ENCODE data around the gene GDF9. TPM values are rescaled to one million over a fixed set of nuclear protein-coding genes. Genes with fewer than 3 reads are reported as not detected.

The GDF9 gene
- total RNA-seq, 1 experiment from 2014 or later: 0.24 TPM

DNA sequence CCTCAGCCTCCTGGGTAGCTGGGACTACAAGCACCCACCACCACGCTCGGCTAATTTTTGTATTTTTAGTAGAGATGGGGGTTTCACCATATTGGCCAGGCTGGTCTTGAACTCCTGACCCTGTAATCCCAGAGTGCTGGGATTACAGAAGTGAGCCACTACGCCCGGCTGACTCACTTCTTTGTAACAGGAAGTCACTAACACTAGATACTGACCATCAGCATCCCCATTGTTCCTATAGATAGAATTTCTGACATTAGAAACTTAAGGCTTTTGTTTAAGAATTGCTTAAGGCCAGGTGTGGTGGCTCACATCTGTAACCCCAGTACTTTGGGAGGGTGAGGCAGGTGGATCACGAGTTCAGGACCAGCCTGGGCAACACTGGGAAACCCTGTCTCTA, 49.4 kb upstream of the GDF9 start:
- no peak for DNase-seq
- H3K27me3 Mint-ChIP-seq (ENCODE audit: low read depth): no peaks in the 10 kb centered on the region
- Histone ChIP-seq H2BK120ac (ENCODE audit: low read depth, low read length, poor library complexity, severe bottlenecking) (no peak overlapping the region), H3K4me2 (ENCODE audit: insufficient read depth, insufficient read length, low read length) (no peak overlapping the region), H3K27me3 (ENCODE audit: insufficient read depth, low read length) (no peaks in the 10 kb centered on the region), H3K56ac (ENCODE audit: insufficient read length, low read depth, low read length) (no peak overlapping the region), H2BK15ac (ENCODE audit: low read depth, low read length) (no peak overlapping the region), H3K14ac (ENCODE audit: insufficient read depth, low read length) (no peak overlapping the region), H3K9me3 (ENCODE audit: control insufficient read depth, low read depth, low read length) (no peaks in the 10 kb centered on the region), H3K79me2 (ENCODE audit: insufficient read depth, low read length) (no peaks in the 10 kb centered on the region; the same call in 1 of the 2 replicates), H3K9ac (ENCODE audit: extremely low read depth, insufficient read length, low read length) (no peak overlapping the region), H2AFZ (ENCODE audit: low read length) (no peak overlapping the region), H3K4me1 (ENCODE audit: insufficient read depth, low read length) (no peaks in the 10 kb centered on the region), H4K5ac (ENCODE audit: insufficient read length, low read depth, low read length) (no peak overlapping the region), H3K4ac (ENCODE audit: low read depth, low read length) (no peak overlapping the region), H3K79me1 (ENCODE audit: insufficient read depth, low read depth, low read length, poor library complexity, severe bottlenecking) (peaks cover 5% of the 10 kb centered on the region), H2BK20ac (ENCODE audit: low read depth, low read length, poor library complexity, severe bottlenecking) (no peak overlapping the region), H4K20me1 (ENCODE audit: control insufficient read depth, insufficient read depth, insufficient read length) (no peaks in the 10 kb centered on the region), H3T11ph (ENCODE audit: low read length) (no peak overlapping the region), H3K18ac (ENCODE audit: insufficient read length, low read depth, low read length) (no peak overlapping the region), H3K27ac (ENCODE audit: insufficient read length, low read depth, low read length) (no peak overlapping the region), H3K23me2 (ENCODE audit: insufficient read length, low read depth, low read length, poor library complexity, severe bottlenecking) (no peaks in the 10 kb centered on the region), H2BK12ac (ENCODE audit: insufficient read length, low read depth, low read length) (no peak overlapping the region), H4K8ac (replicated peaks; ENCODE audit: insufficient read length, low read depth, low read length) (no peak overlapping the region), H2BK5ac (ENCODE audit: insufficient read length, low read length) (no peak overlapping the region), H4K91ac (ENCODE audit: insufficient read length, low read depth, low read length) (no peak overlapping the region), H2AK5ac (ENCODE audit: insufficient read length, low read length) (no peak overlapping the region), H3K23ac (ENCODE audit: insufficient read length, low read depth, low read length) (no peak overlapping the region)
- no peak overlapping the region for H3K27ac Mint-ChIP-seq
- no peak overlapping the region for H3K4me3 Mint-ChIP-seq
- WGBS (ENCODE audit: extremely low coverage, insufficient read length, low lambda C conversion rate): no CpG with 5 or more reads among the region's 5 CpGs
- no peaks in the 10 kb centered on the region for H3K9me3 Mint-ChIP-seq
- peaks cover 17 to 51% (median 44%) of the 10 kb centered on the region in 3 experiments; a peak in 6 of 7 replicates for H3K36me3 Mint-ChIP-seq (ENCODE audit: insufficient read depth in 1 of 3, low read depth in 3 of 3)
- TF ChIP-seq, protein P1, sequence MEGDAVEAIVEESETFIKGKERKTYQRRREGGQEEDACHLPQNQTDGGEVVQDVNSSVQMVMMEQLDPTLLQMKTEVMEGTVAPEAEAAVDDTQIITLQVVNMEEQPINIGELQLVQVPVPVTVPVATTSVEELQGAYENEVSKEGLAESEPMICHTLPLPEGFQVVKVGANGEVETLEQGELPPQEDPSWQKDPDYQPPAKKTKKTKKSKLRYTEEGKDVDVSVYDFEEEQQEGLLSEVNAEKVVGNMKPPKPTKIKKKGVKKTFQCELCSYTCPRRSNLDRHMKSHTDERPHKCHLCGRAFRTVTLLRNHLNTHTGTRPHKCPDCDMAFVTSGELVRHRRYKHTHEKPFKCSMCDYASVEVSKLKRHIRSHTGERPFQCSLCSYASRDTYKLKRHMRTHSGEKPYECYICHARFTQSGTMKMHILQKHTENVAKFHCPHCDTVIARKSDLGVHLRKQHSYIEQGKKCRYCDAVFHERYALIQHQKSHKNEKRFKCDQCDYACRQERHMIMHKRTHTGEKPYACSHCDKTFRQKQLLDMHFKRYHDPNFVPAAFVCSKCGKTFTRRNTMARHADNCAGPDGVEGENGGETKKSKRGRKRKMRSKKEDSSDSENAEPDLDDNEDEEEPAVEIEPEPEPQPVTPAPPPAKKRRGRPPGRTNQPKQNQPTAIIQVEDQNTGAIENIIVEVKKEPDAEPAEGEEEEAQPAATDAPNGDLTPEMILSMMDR (conservative IDR thresholded peaks at IDR 0.05): no peak
- H3K4me1 Mint-ChIP-seq: no peaks in the 10 kb centered on the region
